Tibial nerve (tissue), 4 donors: ENCODE measurements around the gene ASXL3.

Experiments used
- EP300 ChIP-seq, 2 donors: sonication (generic); formaldehyde crosslinking; IDR thresholded peaks; one replicate each; pipeline ENCODE4 v1.6.1; 2017; ENCODE audit warnings: antibody characterized with exemption in 2 of 2, mild to moderate bottlenecking in 1 of 2
- TF ChIP-seq, protein P1 (sequence below), 5 experiments: fragments of 200-600 bp in 3 of 5; fragments of 450-650 bp in 2 of 5; sonication (generic) in 3 of 5; IDR thresholded peaks; one replicate each; pipeline ENCODE4 v1.5.1; 2016 to 2019; ENCODE audit warnings: antibody characterized with exemption in 5 of 5, mild to moderate bottlenecking in 3 of 5, moderate library complexity in 2 of 5

DNA sequence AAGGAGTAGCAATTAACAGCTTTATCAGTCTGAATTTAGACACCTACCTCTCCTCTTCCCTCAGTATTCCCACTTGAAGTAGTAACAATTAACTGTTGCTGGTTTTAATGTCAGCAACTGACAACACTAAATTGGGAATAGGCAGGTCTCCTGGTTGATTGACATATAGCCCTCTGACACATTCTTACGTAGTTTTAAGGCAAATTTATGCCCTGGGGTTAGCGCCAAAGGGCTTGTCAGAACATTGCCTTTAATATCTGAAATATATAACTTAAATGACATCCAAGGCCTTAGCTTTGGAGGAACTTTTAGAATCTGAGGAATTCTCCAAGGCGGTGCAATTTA, 7.4 kb downstream of the ASXL3 start:
- TF ChIP-seq, protein P1, sequence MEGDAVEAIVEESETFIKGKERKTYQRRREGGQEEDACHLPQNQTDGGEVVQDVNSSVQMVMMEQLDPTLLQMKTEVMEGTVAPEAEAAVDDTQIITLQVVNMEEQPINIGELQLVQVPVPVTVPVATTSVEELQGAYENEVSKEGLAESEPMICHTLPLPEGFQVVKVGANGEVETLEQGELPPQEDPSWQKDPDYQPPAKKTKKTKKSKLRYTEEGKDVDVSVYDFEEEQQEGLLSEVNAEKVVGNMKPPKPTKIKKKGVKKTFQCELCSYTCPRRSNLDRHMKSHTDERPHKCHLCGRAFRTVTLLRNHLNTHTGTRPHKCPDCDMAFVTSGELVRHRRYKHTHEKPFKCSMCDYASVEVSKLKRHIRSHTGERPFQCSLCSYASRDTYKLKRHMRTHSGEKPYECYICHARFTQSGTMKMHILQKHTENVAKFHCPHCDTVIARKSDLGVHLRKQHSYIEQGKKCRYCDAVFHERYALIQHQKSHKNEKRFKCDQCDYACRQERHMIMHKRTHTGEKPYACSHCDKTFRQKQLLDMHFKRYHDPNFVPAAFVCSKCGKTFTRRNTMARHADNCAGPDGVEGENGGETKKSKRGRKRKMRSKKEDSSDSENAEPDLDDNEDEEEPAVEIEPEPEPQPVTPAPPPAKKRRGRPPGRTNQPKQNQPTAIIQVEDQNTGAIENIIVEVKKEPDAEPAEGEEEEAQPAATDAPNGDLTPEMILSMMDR (IDR thresholded peaks at IDR 0.05) = no peak
- no peak for TF ChIP-seq EP300 (IDR thresholded peaks at IDR 0.05)
